Left renal cortex interstitium (tissue), 4 donors: ENCODE results near the gene IL2RA. TPM values are rescaled to one million over a fixed set of nuclear protein-coding genes. Genes with fewer than 3 reads are reported as not detected.
A peak's percentile ranks its signal among the peaks of the same experiment; 100 is the strongest.

Experiments used
- DNase-seq, 4 donors: peaks; one replicate each; pipeline ENCODE4 v3.0.0-alpha.2; 2013; ENCODE audit warnings: low read depth in 4 of 4, low spot score in 2 of 4, missing footprints in 1 of 4
- polyA plus RNA-seq, 4 donors: library from polyadenylated mRNA; unstranded; fragments of 120-200 nt; gene quantifications; one replicate each; pipeline ENCODE4 v1.2.1, GENCODE V29; 2013; ENCODE audit not compliant: insufficient read length in 4 of 4

The IL2RA gene
- polyA plus RNA-seq, 4 donors: 0.06 to 0.20 TPM; not detected in 2

DNA sequence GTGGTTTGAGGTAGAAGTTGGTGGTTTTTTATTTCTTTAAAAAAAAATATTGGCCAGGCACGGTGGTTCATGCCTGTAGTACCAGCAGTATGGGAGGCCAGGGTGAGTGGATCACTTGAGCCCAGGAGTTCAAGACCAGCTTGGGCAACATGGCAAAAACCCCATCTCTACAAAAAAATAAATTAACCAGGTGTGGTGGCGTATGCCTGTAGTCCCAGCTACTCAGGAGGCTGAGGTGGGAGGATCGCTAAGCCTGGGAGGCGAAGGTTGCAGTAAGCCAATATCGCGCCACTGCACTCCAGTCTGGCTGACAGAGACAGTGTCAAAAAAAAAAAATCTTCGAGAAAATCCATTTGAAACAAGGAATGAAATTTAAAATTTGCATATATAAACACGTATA, 1.1 kb downstream of the IL2RA start:
- DNase-seq: no peak

DNA sequence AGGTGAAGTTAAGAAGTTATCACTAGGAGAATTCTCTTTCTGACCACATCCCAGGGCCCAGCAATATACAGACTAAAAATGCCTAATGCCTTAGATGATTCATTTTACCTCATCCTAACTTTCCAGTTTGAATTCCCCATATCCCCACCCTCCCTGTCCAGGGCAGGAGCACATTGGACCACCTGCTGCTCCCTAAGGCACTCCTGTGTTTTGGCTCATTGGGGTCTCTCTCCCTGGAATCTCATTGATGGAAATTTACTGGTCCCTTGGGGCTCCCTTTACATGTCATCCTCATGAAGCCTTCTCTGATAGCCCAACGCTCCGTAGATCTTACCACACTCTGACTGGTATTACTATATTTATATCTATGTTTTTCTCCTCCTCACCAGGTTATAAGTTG, 2.7 kb downstream of the IL2RA start:
- DNase-seq: no peak

DNA sequence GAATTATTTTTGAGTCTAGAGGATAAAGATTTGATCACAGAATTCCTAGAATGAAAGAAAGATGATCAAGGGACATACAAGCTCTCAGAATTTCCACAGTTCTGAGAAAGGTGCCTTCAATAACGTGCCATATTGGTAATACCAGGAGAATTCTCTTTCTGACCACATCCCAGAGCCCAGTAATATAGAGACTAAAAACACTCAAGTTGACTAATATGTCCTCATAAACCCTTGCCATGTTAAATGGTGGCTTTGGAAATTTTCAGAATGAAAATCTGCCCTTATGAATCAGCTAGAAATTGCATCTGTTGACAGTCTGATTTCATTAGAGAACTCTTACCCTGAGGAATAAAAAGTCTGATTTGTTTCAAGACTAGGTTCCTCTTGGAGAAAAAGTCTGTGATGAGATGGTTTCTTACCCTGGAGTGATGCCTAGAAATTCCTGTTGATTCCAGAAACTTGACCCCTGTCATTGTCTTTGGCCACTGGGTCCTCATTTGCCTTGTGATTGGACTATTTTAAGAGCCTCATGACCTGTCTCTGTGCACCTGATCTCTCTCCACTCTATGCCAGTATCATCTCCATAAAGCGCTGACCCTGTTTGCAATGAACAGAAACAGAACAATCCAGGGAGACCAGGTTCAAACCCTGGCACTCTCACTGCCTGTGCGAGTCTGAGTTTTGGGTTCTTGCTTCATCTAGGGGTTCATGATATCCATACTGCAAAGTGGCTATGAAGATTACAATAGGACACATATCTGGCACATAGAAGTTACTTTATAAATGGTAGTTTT, 3.3 kb downstream of the IL2RA start:
- DNase-seq: no peak

DNA sequence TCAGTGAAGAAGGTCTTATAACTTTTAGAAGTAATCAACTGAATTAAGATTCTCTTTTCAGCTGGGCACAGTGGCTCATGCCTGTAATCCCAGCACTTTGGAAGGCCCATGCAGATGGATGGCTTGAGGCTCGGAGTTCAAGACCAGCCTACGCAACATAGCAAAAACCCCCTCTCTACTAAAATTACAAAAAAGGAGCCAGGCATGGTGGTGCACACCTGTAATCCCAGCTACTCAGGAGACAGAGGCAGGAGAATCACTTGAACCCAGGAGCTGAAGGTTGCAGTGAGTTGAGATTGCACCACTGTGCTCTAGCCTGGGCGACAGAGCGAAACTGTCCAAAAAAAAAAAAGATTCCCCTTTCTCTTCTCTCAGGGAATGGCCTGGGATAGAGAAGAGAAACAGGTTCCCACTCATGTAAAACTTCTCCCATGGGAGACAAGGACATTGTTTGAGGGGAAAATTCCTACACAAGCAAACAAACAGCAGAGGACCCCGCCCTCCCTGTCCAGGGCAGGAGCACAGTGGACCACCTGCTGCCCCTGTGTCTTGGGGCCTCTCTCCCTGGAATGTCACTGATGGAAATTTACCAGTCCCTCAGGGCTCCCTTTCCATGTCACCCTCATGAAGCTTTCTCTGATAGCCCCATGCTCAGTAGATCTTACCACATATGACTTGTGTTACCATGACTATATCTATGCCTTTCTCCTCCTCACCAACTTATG, 5.6 kb downstream of the IL2RA start:
- no peak for DNase-seq

DNA sequence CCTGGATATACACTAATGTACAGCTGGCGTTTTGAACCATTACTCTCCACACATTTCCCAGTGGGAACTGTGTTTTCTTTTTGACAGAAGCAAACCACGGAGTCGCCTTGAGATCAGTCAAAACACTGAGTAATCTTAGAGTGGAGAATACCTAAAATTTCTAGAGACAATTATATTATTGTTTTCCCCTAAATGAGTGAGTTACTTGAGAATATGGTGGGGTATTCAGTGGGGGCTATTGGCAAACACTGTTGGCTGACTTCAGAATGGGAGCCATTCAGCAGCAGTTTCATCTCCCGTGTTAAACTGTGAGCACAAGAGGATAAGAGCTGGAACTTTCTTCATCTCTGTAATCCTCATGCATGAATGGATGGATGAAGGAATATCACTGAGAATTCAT, 6.2 kb downstream of the IL2RA start:
- DNase-seq: no peak

DNA sequence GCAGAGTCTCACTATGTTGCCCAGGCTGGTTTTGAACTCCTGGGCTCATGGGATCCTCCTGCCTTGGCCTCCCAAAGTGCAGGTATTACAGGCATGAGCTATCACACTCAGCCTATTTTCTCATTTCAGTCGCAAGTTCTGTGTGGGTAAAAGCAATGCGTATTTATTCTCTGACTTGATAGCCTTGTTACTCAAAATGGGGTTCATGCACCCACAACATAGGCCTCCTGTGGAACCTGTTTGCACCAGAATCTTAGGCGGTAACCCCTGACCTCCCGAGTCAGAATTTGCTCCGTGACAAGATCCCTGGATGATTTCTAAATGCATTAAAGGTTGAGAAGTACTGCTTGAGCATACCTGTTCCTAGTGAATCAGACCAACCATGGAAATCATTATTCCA, 7.3 kb downstream of the IL2RA start:
- DNase-seq: no peak

DNA sequence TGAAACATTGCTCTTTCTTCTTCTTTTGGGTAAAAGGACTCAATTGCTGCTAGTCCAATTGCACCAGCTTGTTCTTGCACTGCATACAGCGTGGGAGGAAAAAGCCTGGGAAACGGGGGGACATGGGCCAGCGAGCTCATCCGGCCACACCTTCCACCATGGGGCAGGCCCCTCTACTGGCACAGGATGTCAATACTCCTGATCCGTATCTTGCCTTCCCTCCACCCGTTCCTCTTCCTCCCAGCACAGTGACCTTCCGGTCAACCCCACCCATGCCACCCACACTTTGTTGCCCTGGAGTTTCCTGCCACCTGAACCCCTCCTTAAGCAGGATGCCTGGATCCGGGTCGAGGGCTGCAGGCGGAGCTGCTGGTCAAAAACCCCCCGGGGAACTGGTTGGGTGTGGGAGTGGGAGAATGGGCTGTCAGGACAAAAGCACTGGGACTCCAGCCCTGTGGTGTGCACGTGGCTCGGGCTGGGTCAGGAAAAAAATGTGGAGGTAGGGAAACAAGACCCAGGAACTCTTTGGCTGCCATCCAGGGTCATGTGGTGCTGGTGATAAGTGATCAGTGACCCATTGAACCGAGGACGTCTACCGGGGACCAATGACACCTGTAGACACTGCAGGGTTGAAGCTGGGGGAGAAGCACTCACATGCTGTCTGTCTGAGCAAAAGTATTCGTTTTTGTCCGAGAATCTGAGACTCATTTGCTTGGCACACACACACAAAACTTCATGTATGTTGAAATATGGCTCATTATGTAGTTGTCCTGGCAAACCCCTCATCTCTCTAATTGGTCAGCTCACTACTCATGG, 8.1 kb downstream of the IL2RA start:
- peak in 1 of 4 donors; percentile 27 for DNase-seq

DNA sequence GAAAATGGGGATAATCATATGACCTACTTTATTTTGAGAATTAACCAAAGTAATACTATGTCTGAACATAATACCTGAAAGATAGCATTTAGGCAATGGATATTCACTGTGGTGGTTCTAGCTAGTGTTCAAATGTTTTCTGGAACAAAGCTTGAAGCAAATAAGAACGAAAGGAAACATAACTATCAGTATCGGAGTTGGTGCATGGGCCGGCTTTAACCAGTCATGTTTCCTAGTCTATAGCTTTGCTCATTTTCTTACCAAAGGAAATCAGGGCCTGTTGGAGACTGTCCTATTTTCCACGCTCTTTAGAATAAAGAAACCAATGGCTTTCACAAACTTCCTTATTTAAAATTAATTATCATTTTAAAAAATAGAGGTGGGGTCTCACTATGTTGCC, 8.9 kb downstream of the IL2RA start:
- DNase-seq: no peak

DNA sequence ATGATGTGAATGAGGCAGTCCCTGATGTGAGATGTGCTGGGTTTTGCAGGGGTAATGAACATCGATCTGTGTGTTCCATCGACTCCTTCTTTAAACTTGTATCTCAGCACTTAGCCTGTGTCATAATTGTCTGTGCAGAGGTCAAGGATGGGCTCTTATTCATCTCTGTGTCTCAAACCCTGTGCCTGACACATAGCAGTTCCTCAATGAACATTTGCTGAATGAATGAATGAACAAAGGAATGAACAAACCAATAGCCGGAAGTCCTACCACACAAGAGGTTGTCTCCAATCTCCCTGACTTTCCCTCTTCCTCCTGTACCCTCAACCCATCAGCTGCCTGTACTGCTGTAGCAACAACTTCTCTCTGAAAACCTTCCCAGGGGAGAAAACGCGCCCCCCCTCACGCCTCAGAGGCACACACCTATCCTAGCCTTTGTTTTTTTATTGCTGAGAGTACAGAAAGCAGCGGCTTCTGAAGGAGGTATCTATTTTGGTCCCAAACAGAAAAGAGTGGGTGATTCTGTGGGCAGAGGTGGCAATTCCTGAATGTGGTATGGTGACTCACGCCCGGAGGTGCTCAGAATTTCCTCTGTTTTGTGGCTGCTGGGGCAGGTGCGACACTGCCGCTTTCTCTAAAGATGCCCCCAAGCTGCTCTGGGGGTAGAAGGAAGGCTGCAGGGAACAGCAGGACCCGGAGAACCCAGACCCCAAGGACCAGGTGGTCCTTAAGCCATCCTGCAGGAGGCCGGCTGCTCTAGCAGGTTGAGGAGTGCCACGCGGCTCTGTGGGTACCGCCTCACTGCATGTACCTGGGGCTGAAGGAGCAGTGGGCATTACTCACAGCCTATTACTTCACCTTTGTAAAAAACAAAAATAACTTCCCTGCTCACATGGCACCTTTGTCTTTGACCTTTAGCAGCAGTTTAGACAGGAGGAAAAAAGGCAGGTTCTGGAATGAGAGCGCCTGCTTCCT, 9.6 kb downstream of the IL2RA start:
- DNase-seq: no peak

DNA sequence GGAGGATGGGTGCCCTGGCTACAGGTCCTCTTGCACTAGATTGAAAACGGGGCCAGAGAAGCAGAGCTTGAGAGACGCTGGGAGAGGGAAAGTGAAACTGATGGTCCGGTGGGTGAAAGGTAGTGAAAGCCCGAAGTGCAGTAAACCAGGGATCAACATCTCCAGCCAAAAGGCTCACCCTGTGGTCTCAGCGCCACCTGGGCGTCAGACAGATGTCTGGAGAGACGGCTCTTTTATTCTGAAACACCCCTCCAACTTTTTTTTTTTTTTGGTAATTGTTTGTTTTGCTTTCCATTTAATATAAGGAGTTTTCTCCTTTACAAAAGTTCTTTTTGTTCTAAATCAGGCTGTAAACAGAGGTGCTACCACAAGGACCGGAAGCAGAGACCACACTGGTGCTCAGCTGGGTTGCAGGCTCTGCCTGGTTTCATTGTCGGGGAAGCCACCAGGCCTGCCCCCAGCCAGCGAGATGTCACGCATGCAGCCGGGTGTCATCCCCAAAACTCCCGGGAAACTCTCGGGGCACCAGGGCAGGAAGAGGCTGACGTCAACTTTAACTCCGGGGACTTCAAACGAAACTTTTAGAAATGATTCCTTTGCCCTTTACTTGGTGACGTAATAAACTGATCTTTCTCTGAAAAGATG, 11.2 kb downstream of the IL2RA start:
- DNase-seq: peak in 1 of 4 donors; percentile 4

DNA sequence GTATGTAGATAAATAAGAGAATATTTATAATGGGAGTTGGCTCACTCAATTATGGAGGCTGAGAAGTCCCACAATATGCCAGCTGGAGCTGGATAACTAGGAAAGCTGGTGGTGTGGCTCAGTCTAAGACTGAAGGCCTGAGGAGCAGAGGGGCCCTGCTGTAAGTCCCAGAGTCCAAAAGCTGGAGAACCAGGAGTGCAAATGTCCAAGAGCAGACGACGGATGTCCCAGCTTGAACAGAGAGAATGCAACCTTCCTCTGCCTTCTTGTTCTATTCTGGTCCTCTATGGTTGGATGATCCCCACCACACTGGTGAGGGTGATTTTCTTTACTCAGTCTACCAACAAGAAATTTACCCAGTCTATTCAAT, 13.2 kb downstream of the IL2RA start:
- DNase-seq: no peak

DNA sequence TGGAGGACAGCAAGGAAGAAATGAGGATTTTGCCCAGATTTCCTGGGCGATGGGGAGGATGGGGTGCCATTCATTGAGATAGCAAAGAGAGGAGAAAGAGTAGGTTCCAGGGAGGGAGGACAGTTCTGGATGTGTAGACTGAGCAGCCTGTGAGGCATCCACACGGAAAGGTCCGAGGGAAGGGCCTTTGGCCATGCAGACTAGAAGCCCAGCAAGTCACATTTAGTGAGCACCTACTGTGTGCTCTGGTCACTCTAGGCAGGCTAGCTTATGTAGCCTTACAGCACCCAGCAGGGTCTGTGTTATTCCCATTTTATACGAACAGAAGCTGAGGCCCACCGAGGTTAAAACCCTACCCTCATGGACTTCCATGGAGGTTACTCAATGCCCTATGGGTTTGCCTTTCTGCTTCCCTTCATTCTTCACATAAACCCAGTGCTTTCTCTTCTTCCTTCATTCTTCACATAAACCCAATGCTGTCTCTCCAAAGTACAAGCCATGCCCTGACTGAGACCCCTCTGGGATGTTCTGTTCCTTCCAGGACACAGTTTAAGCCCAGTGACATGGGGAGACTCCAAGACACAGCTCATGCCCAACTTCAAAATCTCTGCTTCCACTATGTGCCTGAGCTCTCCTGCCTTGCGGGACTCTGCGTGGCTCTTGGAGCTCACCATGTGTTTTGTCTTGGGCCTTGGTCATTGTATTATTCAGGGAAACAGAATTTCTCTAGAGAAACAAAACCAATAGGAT, 13.7 kb downstream of the IL2RA start:
- no peak for DNase-seq

DNA sequence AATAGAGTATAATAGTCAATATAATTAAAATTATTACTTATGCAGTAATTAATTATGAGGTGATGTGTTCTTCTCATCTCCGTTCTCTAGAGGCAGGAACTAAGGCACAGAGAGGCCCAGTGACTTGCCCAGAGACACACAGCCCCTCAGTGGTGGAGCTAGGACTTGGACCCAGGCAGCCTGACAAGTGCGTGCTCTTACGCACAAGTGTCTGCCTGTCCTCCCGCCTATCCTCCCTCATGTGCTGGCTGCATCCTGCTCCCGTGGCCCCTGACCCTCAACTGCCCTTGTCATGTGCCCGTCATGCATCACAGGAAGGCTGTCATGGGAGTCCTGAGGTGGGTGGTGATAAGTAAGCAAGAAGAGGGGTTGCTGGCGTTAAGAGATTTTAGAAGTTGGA, 14.3 kb downstream of the IL2RA start:
- DNase-seq: no peak

DNA sequence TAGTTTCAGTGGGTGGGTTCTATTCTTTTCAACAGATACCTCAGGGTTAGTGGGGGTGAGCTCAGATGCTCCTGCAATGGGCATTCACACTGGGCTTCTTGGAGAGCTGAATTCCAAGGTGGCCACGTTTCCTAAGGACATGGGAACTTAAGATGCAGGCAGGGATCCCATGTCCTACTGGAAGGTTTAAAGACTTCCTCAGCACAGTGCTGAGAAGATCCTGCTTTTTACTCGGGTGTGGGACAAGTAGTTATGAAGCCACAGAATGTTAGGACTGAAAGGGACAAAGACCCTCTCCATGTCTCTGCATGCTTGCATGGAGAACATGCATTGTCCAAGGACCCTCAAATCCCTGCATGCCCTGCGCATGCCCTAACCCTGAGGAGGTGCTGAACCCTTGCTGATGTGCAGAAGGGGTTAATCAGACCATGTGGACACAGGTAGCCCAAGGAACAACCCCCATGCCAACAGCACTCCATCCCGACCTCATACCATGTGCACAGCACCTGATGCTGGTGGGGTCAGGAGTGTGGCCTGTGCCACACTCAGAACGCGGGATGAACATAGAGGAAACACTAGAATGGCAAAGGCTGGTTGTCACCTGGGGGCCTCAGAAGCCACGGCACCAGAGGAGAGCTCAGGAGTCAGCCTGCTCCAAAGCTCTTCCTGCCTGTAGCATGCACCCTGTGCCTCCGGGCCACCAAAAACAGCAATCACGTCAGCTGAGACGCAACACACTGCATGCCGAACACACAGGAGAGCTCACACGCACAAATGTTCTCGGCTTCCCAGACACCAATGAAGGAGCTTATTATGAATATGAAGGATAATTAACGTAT, 15.2 kb downstream of the IL2RA start:
- no peak for DNase-seq

DNA sequence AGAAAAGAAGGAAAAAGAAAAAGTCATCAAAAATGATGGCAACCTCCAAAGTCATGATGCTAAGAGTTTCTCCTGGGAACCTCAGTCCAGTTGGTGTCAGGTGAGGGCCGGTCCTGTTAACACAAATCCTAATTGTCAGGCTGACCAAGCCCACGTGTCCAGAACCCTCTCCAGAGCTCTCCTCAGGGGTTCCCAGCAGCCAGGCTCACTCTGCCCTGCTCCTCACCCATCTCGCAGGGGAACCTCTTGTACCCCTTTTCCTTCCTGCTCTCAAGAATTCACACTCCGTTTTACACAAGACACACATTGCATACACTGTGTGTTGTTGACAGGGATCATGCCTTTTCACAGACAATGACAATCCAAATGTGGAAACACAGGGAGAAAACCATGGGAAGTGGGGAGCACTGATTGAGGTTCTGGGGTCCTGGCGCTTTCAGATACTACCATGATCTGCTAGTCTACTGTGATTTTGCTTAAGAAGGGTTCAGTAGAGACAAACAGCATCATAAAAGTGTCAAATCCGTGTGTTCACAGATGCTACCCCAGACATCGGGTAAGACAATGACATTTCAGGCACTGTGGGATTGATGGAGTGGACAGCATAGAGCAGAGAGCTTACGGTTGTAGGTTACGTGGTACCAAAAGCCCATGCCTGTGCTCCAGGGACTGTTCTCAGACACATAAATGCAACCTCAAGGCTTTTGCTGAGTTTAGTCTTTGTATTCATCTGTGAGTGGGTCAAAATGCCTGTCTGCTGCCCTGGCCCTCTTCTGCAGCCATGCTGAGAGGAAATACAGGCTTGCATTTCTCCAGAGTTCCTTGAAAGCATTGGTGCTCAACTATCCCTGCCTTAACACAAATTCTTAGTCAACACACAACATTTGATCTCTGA, 16.0 kb downstream of the IL2RA start:
- no peak for DNase-seq

DNA sequence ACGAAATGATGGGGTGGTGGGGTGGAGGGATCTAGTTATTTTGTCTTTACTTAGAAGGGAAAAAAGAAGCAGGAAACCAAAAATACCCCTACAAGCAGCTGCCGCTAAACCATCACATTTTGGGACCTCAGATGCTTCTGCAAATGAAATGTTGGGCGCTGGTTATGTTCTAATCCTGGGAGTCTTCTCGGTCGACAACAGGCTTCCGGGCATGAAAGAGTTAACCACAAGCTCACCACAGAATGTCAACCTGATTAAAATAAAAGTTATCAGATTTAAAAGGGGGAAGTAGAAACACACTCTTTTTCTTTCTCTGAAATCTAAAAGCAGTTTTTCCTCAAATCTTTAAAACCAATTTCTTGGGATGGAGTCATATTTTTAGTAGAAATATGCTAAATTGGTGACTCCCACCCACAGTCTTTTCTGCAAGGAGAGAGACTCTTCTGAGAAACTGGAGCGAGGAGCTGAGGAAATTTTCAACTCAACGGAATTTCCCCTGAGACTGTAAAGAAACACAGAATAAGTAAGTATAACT, 16.8 kb downstream of the IL2RA start:
- no peak for DNase-seq

DNA sequence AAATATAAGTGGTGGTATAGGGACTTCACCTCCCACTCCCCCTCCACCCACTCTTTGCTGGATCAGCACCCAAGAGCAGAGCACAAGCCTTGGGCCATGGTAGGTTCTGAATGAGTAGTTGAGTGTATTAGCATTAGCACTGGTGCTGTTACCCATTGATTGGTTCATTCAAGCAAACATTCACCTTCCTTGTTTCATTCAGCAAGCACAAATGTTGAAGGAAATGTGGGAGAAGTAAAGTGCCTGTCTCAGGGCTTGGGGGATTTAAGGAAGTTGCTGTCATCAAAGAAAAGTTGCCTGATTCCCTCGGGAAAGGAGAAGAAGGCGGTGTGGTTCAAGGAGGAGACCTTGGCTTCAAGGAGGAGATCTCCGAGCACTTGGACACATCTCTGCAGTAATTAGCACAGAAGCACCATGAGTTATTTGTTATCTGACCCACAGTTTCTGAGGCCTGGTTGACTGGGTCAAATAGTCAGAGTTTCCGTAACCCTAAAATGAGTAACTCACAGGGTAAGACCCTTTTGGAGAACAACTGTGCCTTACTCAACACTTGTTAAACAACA, 17.3 kb downstream of the IL2RA start:
- no peak for DNase-seq
